GM18526 (cell line): Measurements from ENCODE around the gene NUP85.

Experiments
- POLR2A ChIP-seq: IDR thresholded peaks from 3 replicates; pipeline ENCODE4 v1.6.1; 2011; ENCODE audit not compliant: insufficient read length; ENCODE audit errors: extremely low read depth

Gene NUP85

GRCh38 chr17:75249564-75249963 lies 44.1 kb downstream of the NUP85 start:
- TF ChIP-seq POLR2A: no peak

- TF ChIP-seq POLR2A: no peak
Measured at GRCh38 chr17:75250009-75250471, 44.6 kb downstream of the NUP85 start.

- no peak for TF ChIP-seq POLR2A
Measured at GRCh38 chr17:75252039-75252816, 46.7 kb downstream of the NUP85 start.

- TF ChIP-seq POLR2A: no peak
Measured at GRCh38 chr17:75260641-75261335, 55.3 kb downstream of the NUP85 start.

GRCh38 chr17:75261336-75262111 lies 56.0 kb downstream of the NUP85 start, which contains the start of the genes GGA3 and MRPS7:
Gene GGA3 (minus strand): TSS chr17:75261606. CDS start chr17:75261587, 19 bp downstream.
Gene MRPS7 (plus strand): TSS chr17:75261879. CDS start chr17:75261901, 22 bp downstream.
- TF ChIP-seq POLR2A: peak; percentile 81

- no peak for TF ChIP-seq POLR2A
Measured at GRCh38 chr17:75262112-75262606, 56.7 kb downstream of the NUP85 start.

- no peak for TF ChIP-seq POLR2A
Measured at GRCh38 chr17:75263055-75263454, 57.6 kb downstream of the NUP85 start.

- no peak for TF ChIP-seq POLR2A
Measured at GRCh38 chr17:75265614-75266315, 60.3 kb downstream of the NUP85 start.

- TF ChIP-seq POLR2A: no peak
Measured at GRCh38 chr17:75266316-75267152, 61.1 kb downstream of the NUP85 start.

- no peak for TF ChIP-seq POLR2A
Measured at GRCh38 chr17:75267153-75267410, 61.6 kb downstream of the NUP85 start.

- TF ChIP-seq POLR2A: peak; percentile 13
Measured at GRCh38 chr17:75267411-75268232, 62.1 kb downstream of the NUP85 start.

GRCh38 chr17:75269844-75270217 lies 64.4 kb downstream of the NUP85 start:
- TF ChIP-seq POLR2A: no peak
